ENCODE results near the gene BRCA1.

Gene BRCA1

DNA sequence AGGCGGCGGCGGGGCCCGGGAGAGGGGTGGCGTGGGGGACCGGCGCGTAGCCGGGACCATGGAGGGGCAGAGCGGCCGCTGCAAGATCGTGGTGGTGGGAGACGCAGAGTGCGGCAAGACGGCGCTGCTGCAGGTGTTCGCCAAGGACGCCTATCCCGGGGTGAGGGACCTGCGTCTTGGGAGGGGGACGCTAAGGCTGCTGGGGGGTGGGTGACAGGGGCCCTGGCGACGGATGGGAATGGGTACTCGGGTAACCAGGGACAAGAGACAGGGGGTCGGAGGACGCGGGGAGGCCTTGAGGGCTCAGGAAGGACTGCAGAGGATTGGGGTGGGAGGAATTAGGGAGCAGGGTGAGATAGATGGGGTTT lies 99.9 kb downstream of the BRCA1 start:
- Histone ChIP-seq H3K4me3 (ENCODE audit: insufficient read length, low read depth) (peak overlapping the region; percentile 76), H3K9ac (ENCODE audit: insufficient read length, low read depth) (peak overlapping the region; percentile 90)

DNA sequence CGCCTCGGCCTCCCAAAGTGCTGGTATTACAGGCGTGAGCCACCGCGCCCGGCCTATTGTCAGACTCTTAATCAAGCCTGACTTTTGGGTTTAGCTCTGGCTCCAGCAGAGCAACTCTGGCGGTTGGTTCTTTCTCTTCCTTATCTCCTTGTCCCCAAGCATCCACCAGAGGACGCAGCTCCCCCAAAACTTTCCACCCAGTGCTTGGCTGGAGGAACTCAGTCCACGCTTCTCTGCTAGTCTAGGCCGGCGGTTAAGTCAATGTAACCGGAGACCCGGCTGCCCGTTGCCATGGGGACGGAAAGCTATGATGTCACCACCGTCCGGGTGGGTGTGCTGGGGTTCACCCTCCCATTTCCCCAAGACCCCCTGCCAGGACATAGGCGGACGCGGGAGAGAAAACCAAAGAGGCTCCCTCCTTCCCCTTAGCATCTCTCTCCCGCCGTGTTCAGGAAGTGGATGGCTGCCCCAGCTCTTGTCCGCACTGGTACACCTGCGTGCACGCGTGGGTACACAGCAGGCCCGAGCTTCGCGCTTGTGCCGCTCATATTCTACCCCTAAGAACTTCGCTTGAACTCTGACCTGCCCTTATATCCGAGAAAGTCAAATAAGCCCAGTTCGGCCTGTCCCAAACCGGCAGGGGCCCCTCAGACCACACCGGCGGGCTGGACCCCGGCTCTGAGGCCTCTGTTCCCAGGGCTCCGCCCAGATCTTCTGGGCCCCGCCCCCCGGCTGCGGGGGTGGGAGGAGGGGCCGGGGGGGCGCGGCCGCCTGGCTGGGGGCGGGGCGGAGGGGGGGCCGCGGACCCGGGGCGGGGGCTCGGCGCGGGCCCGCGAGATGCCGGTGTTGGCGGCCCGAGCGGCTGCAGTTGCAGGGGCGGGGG lies 100.5 kb downstream of the BRCA1 start, which contains the start of gene RND2:
RND2 (plus strand) TSS at position 825 of the 883 bp plus-strand sequence. CDS start 117 bp downstream, outside the sequence.
- peaks cover 17% of the 10 kb centered on the region for H3K36me3 ChIP-seq (ENCODE audit: insufficient read depth, insufficient read length, low read length)
- peak; percentile 90 for DNase-seq (ENCODE audit: low read depth, low spot score)
- no peak for TF ChIP-seq SUZ12 (IDR thresholded peaks at IDR 0.05; ENCODE audit: extremely low read depth, insufficient read depth, insufficient read length)
- no peak for TF ChIP-seq YY1 (IDR thresholded peaks at IDR 0.05; ENCODE audit: insufficient read depth, insufficient read length)
- TF ChIP-seq ZNF274 (IDR thresholded peaks at IDR 0.05; ENCODE audit: low read depth, low read length) = no peak
- no peaks in the 10 kb centered on the region for H3K27me3 ChIP-seq (ENCODE audit: insufficient read depth, insufficient read length)
- H3K9ac ChIP-seq (ENCODE audit: insufficient read length, low read depth) = peak within 1 kb of the TSS; percentile 90
- H3K9me3 ChIP-seq (ENCODE audit: insufficient read depth, low read length) = no peaks in the 10 kb centered on the region
- peak within 1 kb of the TSS; percentile 80 for H3K4me3 ChIP-seq (ENCODE audit: insufficient read length, low read depth)
- H3K4me1 ChIP-seq (ENCODE audit: insufficient read depth, insufficient read length) = peaks cover 16% of the 10 kb centered on the region

More for the DNA sequence above, 99.9 kb downstream of the BRCA1 start:
- Histone ChIP-seq H3K9me3 (ENCODE audit: insufficient read depth, low read length) (no peaks in the 10 kb centered on the region), H3K4me1 (ENCODE audit: insufficient read depth, insufficient read length) (peaks cover 16% of the 10 kb centered on the region), H3K36me3 (ENCODE audit: insufficient read depth, insufficient read length, low read length) (peaks cover 14% of the 10 kb centered on the region), H3K27me3 (ENCODE audit: insufficient read depth, insufficient read length) (no peaks in the 10 kb centered on the region)
- DNase-seq (ENCODE audit: low read depth, low spot score) = no peak
- TF ChIP-seq ZNF274 (IDR thresholded peaks at IDR 0.05; ENCODE audit: low read depth, low read length) (no peak), SUZ12 (IDR thresholded peaks at IDR 0.05; ENCODE audit: extremely low read depth, insufficient read depth, insufficient read length) (no peak), YY1 (IDR thresholded peaks at IDR 0.05; ENCODE audit: insufficient read depth, insufficient read length) (no peak)

DNA sequence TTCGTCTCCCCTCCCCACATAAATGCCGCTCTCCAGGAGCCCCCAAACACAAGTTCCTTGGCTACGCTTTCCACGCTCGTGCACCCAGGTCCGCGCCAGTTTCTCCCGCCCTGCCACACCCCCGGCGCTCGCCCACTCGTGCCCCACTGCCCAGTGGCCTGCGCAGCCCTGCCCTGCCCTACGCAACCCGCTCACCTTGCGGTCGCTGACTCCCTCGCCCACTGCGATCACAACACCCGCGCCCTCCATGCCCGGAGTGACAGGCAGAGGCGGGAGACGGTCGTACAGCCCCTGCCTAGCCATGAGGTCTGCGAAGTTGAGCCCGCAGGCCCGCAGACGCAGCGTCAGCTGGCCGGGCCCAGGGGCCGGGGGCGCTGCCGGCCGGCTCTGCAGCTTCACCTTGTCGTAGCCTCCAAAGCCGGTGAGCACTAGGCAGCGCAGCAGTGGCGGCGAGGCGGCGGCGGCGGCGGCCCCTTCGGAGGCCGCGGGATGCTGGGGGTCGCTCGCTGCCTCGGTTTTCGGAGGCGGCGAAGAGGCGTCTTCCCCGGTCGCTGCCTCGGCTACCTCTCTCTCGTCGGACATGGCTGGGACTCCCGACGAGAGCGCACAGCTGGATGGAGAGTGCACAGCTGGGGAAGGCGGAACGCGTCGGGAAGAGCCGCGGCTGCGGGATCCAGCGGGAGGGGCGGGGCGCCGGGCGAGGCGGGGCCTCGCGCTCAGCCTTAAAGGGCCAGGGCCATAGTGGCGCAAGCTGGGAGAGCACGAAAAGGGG lies 103.2 kb downstream of the BRCA1 start, which contains the start of gene VAT1:
VAT1 (minus strand) TSS at position 645 of the 772 bp plus-strand sequence; CDS start at position 582, 63 bp downstream.
- no peak for TF ChIP-seq SUZ12 (IDR thresholded peaks at IDR 0.05; ENCODE audit: extremely low read depth, insufficient read depth, insufficient read length)
- no peak for TF ChIP-seq YY1 (IDR thresholded peaks at IDR 0.05; ENCODE audit: insufficient read depth, insufficient read length)
- TF ChIP-seq ZNF274 (IDR thresholded peaks at IDR 0.05; ENCODE audit: low read depth, low read length) = no peak
- H3K4me3 ChIP-seq (ENCODE audit: insufficient read length, low read depth) = peak within 1 kb of the TSS; percentile 99
- H3K9me3 ChIP-seq (ENCODE audit: insufficient read depth, low read length) = no peaks in the 10 kb centered on the region
- H3K27me3 ChIP-seq (ENCODE audit: insufficient read depth, insufficient read length) = no peaks in the 10 kb centered on the region
- peaks cover 17% of the 10 kb centered on the region for H3K4me1 ChIP-seq (ENCODE audit: insufficient read depth, insufficient read length)
- peak within 1 kb of the TSS; percentile 97 for H3K9ac ChIP-seq (ENCODE audit: insufficient read length, low read depth)
- DNase-seq (ENCODE audit: low read depth, low spot score) = peak; percentile 68
- H3K36me3 ChIP-seq (ENCODE audit: insufficient read depth, insufficient read length, low read length) = peaks cover 22% of the 10 kb centered on the region

DNA sequence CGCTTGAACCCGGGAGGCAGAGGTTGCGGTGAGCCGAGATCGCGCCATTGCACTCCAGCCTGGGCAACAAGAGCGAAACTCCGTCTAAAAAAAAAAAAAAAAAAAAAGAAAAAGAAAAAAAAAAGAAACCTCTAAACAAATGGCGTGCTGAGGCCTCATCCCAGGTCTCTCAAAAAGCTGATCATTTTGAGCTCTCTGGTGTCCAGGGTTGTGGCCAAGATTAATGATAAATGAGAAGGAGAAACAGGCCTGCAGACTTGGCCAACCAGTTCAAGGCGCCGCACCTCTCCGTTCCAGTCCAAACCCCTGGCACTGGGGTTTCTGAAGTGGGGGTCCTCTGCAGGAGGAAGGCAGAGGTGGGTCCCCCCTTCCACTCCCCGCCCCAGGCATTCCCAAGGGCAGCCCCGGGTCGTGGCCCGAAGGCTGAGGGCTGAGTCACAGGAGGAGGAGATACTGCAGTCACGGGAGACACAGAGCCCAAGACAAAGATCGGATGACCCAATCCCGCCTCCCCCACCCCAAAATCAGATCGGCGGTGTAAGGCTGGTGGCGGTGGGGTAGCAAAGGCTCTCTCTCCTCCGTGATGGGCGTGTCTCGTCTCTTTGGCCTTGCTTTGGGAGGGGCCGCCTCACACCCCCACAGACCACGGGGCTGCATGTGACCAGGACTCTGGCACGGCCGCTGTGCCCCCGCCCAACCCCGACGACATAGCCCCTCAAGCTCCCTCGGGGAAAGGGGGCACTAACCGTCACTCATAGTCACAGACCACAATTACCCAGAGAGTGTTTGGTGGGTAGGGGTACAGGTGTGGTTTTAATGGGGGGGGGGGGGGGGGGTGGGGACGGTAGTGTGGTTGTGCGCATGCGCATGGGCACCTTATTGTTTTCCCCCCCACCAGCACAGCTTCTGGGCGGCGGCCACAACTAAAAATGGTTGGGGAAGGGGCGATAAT lies 104.1 kb downstream of the BRCA1 start:
- peak overlapping the region; percentile 99 for H3K4me3 ChIP-seq (ENCODE audit: insufficient read length, low read depth)
- DNase-seq (ENCODE audit: low read depth, low spot score) = no peak
- peaks cover 17% of the 10 kb centered on the region for H3K4me1 ChIP-seq (ENCODE audit: insufficient read depth, insufficient read length)
- no peak for TF ChIP-seq SUZ12 (IDR thresholded peaks at IDR 0.05; ENCODE audit: extremely low read depth, insufficient read depth, insufficient read length)
- TF ChIP-seq YY1 (IDR thresholded peaks at IDR 0.05; ENCODE audit: insufficient read depth, insufficient read length) = no peak
- H3K9ac ChIP-seq (ENCODE audit: insufficient read length, low read depth) = peak overlapping the region; percentile 97
- H3K27me3 ChIP-seq (ENCODE audit: insufficient read depth, insufficient read length) = no peaks in the 10 kb centered on the region
- H3K36me3 ChIP-seq (ENCODE audit: insufficient read depth, insufficient read length, low read length) = peaks cover 31% of the 10 kb centered on the region
- H3K9me3 ChIP-seq (ENCODE audit: insufficient read depth, low read length) = no peaks in the 10 kb centered on the region

DNA sequence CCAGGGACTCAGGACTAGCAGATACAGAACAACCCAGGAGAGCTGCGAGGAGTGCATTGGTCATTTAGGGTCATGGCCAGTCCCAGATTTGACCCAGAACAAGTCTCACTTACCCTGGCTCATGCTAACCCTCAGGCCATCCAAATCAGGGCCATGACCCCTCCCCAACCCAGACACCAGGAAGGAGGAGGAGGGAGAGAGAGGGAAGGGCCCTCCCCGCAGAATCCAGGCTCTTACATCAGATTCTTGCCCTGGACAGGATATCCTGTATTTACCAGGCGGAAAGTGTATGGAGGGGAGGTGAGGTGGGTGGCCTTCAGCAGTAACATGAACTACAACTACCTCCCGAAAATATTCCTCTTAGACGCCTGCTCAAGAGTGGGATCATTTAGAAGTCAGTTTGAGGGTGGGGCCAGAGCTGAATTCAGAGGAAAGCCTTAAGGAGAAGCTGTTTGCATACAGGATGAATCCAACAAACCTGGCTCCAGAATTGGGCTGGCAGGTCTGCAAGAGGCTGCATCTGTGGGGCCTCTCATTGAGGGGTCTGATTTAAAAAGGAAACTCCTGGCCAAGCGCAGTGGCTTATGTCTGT lies 105.0 kb downstream of the BRCA1 start:
- DNase-seq (ENCODE audit: low read depth, low spot score) = no peak
- Histone ChIP-seq H3K27me3 (ENCODE audit: insufficient read depth, insufficient read length) (no peaks in the 10 kb centered on the region), H3K9me3 (ENCODE audit: insufficient read depth, low read length) (no peaks in the 10 kb centered on the region), H3K4me3 (ENCODE audit: insufficient read length, low read depth) (peak overlapping the region; percentile 13), H3K36me3 (ENCODE audit: insufficient read depth, insufficient read length, low read length) (peaks cover 40% of the 10 kb centered on the region), H3K9ac (ENCODE audit: insufficient read length, low read depth) (peak overlapping the region; percentile 62), H3K4me1 (ENCODE audit: insufficient read depth, insufficient read length) (peaks cover 21% of the 10 kb centered on the region)
- TF ChIP-seq ZNF274 (IDR thresholded peaks at IDR 0.05; ENCODE audit: low read depth, low read length) (no peak), SUZ12 (IDR thresholded peaks at IDR 0.05; ENCODE audit: extremely low read depth, insufficient read depth, insufficient read length) (no peak), YY1 (IDR thresholded peaks at IDR 0.05; ENCODE audit: insufficient read depth, insufficient read length) (no peak)

DNA sequence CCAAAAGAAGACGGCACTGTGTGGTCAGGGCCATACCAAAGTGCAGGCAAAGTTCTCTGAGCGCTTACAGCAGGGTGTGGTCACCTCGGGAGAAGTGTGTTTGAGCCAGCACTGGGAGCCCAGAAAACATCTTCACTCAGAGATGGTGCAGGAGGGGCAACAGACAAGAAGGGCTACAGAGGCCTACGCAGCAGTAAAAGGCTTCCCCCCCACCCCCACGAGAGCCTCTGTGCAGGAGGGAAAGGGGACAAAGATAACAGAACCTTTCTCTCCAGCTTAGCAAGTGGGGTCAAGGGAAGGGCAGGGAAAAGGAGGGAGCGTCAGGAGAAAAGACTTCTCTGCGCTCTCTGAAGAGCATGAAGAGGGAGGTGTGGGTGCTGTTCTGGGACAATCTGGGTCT lies 105.7 kb downstream of the BRCA1 start:
- peak overlapping the region; percentile 62 for H3K9ac ChIP-seq (ENCODE audit: insufficient read length, low read depth)
- H3K27me3 ChIP-seq (ENCODE audit: insufficient read depth, insufficient read length) = no peaks in the 10 kb centered on the region
- peaks cover 23% of the 10 kb centered on the region for H3K4me1 ChIP-seq (ENCODE audit: insufficient read depth, insufficient read length)
- peaks cover 45% of the 10 kb centered on the region for H3K36me3 ChIP-seq (ENCODE audit: insufficient read depth, insufficient read length, low read length)
- DNase-seq (ENCODE audit: low read depth, low spot score) = no peak
- no peak overlapping the region for H3K4me3 ChIP-seq (ENCODE audit: insufficient read length, low read depth)
- TF ChIP-seq SUZ12 (IDR thresholded peaks at IDR 0.05; ENCODE audit: extremely low read depth, insufficient read depth, insufficient read length) (no peak), YY1 (IDR thresholded peaks at IDR 0.05; ENCODE audit: insufficient read depth, insufficient read length) (no peak), ZNF274 (IDR thresholded peaks at IDR 0.05; ENCODE audit: low read depth, low read length) (no peak)
- no peaks in the 10 kb centered on the region for H3K9me3 ChIP-seq (ENCODE audit: insufficient read depth, low read length)
